Tongue (tissue), 2 donors: ENCODE results near the gene SHKBP1. TPM values are rescaled to one million over a fixed set of nuclear protein-coding genes. Genes with fewer than 3 reads are reported as not detected.
A peak's percentile ranks its signal among the peaks of the same experiment; 100 is the strongest.

Experiments
- DNase-seq: peaks from one replicate; pipeline ENCODE4 v3.0.0-alpha.2; 2015
- total RNA-seq: library from RNA; depleted of rRNA; stranded (reverse); fragments of >200 nt; gene quantifications from one replicate; pipeline ENCODE4 v1.2.3, GENCODE V29; 2014

The SHKBP1 gene
- total RNA-seq, 1 donor from 2014 or later: 8.8 TPM

DNA sequence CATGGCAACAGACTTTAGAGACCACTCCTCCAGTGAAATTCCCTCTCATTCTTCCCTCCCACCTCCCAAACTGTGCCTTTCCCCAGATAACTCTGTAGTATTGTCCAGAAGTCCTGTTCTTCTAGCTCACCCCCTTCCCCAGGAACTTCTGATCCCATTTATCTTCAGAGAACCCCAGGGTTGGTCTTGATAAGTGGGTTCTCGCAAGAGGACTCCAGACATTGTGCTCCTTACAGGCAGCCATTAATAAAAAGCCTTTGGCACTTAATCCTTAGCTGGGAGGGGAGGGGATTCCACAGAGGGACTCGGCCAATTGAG lies 26.4 kb downstream of the SHKBP1 start:
- no peak for DNase-seq

DNA sequence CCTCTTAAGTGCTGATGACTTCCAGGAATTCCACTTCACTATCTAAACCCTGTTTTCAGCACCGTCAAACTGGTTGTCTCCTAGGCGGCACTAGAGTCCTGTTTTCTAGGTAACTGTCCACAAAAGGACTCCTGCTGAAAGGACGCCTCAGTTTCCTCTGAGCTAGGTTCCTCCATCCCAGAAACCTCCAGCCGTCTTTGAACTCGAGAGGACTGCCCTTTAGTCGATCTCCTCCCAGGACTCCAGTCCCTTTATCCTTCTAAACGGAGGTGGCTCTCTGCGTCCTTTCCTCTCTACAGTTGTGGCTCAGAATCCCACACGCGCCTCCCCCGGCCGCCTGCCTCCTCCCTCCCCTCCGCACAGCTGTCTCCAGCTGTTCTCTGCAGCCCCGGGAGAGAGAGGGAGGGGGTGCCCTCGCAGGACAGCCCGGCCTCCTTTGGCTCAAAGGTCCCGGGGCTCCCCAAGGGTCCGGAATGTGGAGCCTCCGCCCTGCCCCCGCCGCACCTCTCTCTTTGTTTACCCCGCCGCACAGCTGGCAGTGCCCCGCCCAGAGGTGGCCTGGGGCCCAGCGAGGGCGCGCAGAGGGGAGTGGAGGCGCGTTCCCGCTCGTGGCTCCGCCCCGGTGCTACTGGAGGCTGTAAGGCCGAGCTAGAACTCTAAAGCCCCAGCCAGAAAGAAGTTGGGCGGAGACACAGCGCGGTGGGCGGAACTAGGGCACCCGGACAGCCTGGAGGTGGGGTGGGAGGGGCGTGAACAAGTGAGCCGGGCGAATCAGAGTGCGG lies 26.9 kb downstream of the SHKBP1 start:
- peak; percentile 99 for DNase-seq

GRCh38 chr19:40604171-40604646 lies 27.5 kb downstream of the SHKBP1 start:
- DNase-seq: no peak

DNA sequence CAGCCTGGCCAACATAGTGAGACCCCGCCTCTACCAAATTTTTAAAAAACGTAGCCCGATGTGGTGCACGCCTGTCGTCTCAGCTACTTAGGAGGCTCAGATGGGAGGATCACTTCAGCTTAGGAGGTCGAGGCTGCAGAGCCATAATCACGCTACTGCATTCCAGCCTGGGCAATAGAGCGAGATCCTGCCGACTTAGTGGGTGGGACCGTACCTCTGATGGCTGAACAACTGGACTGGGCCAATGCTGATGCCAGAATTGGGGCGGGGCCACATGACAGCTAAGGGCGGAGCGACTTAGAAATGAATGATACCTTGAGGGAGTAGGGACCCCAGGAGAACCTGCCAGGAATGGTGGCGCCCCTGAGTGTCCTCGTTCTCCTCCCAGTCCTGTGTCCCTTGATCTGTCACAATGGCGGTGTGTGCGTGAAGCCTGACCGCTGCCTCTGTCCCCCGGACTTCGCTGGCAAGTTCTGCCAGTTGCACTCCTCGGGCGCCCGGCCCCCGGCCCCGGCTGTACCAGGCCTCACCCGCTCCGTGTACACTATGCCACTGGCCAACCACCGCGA lies 28.1 kb downstream of the SHKBP1 start:
- no peak for DNase-seq

DNA sequence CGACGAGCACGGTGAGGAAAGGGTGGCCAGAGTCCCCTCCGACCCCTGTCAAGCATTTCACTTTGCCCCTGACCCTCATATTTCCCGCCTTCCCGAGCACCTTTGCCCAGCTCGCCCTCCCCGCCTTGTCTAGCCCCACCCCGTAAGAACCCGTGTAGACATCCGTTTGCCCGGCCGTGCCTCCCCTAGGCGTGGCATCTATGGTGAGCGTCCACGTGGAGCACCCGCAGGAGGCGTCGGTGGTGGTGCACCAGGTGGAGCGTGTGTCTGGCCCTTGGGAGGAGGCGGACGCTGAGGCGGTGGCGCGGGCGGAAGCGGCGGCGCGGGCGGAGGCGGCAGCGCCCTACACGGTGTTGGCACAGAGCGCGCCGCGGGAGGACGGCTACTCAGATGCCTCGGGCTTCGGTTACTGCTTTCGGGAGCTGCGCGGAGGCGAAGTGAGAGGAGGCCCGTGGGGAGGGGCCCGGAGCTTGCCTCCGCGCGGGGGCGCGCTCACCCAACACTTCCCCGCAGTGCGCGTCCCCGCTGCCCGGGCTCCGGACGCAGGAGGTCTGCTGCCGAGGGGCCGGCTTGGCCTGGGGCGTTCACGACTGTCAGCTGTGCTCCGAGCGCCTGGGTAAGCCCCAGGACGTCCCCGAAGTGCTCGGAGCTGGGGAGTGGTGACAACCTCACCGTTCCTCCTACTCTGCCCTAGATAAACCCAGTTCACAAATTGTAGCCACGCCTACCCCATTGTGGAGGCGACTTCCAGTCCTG lies 28.7 kb downstream of the SHKBP1 start:
- DNase-seq: peak; percentile 73

- DNase-seq: no peak
Observed at GRCh38 chr19:40607311-40608239, 30.9 kb downstream of the SHKBP1 start.

- DNase-seq: no peak
Observed at GRCh38 chr19:40608240-40608621, 31.6 kb downstream of the SHKBP1 start.

DNA sequence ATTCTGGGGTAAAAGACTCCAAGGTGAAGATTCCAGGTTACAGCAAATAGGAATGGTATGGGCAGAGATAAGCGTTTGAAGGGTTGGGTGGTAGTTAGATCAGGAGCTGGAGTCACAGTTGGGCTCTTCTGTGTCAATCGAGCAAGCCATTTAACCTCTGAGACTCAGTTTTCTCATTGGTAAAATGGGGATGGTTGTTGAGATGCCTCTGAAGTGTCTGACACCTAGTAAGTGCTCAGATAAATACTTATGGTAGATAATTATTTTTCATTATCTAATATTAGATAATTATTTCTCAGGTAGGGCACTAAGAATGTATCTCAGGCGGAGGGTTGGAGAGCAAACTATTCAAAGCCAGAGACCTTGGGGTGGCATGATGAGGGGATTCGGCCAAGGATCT lies 32.3 kb downstream of the SHKBP1 start:
- DNase-seq: no peak

GRCh38 chr19:40609561-40610395 lies 33.1 kb downstream of the SHKBP1 start:
- peak; percentile 70 for DNase-seq

- DNase-seq: peak; percentile 66
Observed at GRCh38 chr19:40610396-40611064, 33.9 kb downstream of the SHKBP1 start.

- DNase-seq: no peak
Observed at GRCh38 chr19:40611096-40611495, 34.4 kb downstream of the SHKBP1 start.

- DNase-seq: no peak
Observed at GRCh38 chr19:40611900-40612698, 35.4 kb downstream of the SHKBP1 start.

- DNase-seq: peak; percentile 70
Observed at GRCh38 chr19:40612831-40613689, 36.4 kb downstream of the SHKBP1 start.

DNA sequence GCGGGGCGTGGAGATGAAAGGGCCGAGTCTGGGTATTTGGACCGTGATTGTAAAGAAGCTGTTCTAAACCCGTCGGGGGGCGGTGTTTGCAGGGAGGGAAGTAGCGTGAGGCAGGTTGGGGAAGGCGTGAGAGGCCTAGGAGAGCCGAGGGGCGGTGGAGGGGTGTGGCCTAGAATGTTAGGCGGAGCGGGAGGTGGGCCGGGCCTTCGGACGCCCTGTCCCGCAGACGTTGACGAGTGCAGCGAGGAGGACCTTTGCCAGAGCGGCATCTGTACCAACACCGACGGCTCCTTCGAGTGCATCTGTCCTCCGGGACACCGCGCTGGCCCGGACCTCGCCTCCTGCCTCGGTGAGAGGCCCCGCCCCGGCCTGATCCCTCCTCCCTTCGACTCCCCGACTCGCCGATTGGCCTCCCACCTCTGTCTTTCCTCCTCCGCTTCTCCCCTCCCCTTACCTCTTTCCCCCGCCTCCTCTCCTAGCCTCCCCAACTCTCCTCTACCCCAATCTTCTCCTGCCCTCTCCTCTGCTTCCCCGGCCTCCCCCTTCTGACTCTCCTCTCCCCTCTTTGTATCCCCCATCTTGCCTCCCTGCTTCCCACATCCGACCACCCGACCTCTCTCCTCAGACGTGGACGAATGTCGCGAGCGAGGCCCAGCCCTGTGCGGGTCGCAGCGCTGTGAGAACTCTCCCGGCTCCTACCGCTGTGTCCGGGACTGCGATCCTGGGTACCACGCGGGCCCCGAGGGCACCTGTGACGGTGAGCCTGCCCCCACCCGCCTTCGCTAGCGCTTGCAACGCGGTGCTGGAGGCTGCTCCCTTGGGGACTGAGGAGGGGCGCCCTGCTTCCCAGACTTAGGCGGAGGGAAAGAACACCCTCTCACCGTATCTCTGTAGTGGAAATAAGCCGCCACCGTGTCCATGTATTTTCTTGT lies 37.3 kb downstream of the SHKBP1 start:
- peak; percentile 86 for DNase-seq

DNA sequence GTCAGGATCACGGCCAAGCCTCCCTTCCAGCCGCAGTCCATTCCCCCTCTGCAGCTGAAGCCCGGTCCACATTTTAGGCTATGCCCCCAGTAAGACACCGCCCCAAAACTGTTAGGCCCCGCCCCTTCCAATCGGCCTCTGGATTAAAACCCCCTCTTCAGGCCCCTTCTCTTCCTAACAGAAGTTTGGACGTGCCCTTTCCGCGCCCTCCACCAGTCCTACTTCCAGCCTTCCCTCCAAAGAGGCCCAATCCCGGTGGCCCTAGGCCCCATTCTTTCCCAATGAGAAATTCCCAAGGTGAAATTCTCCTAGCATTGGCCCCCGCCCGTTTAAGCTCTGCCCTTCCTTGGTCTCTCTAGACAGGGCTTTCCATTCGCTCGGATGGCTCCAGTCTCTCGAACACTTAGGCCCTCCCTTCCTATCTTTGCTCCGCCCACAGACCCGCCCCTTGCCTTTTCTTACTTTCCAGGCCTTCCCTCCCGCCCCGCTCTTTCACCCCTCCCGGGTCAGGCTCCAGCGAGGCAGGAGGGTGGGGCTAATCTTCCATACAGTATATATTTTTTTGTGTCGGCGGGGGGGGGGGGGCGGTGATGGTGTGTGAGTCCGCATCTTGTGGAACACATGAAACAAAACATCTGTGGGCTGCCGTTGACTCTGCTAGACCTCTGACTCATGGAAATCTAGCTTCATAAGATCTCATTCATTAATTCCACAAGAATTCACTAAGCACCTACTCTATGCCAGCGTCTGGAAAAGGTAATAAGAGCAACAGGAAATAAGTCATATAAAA lies 38.1 kb downstream of the SHKBP1 start:
- peak; percentile 89 for DNase-seq

- no peak for DNase-seq
Observed at GRCh38 chr19:40616178-40616577, 39.5 kb downstream of the SHKBP1 start.

GRCh38 chr19:40616941-40617340 lies 40.3 kb downstream of the SHKBP1 start:
- DNase-seq: no peak
